Activated CD4-positive, alpha-beta memory T cell treated with anti-CD3 and anti-CD28 coated beads for 36 hours (primary cell): ENCODE results near the gene PACS2. TPM values are rescaled to one million over a fixed set of nuclear protein-coding genes. Genes with fewer than 3 reads are reported as not detected.

ENCODE experiments used
- CTCF ChIA-PET: fragments of 350-600 bp; sonication (Branson Sonifier 250); formaldehyde crosslinking; loops from one replicate; lab custom pipeline; 2021; ENCODE audit warnings: antibody characterized with exemption, inconsistent platforms; lab: Charles Lee
- POLR2A ChIA-PET: fragments of 350-600 bp; sonication (Branson Sonifier 250); formaldehyde crosslinking; loops from one replicate; lab custom pipeline; 2021; ENCODE audit warnings: antibody characterized with exemption; lab: Charles Lee
- DNase-seq: peaks from one replicate; pipeline ENCODE4 v3.0.0-alpha.2; 2020
- H3K27ac Mint-ChIP-seq: one replicate; pipeline ENCODE4 v1.8.0; 2021; ENCODE audit warnings: mixed read lengths
- H3K27me3 Mint-ChIP-seq: one replicate; pipeline ENCODE4 v1.8.0; 2021; ENCODE audit warnings: mixed read lengths
- H3K36me3 Mint-ChIP-seq: one replicate; pipeline ENCODE4 v1.8.0; 2021; ENCODE audit warnings: mixed read lengths
- H3K4me1 Mint-ChIP-seq: one replicate; pipeline ENCODE4 v1.8.0; 2021; ENCODE audit warnings: low read depth, mixed read lengths
- H3K4me3 Mint-ChIP-seq: one replicate; pipeline ENCODE4 v1.8.0; 2021; ENCODE audit warnings: mild to moderate bottlenecking, mixed read lengths
- H3K9me3 Mint-ChIP-seq: one replicate; pipeline ENCODE4 v1.8.0; 2021; ENCODE audit warnings: mixed read lengths
- intact Hi-C: fragments of 100-400 bp; cut with micrococcal nuclease; formaldehyde crosslinking; loops from one replicate; pipeline ENCODE4 v1.15.1; 2023
- total RNA-seq, 2 experiments: library from RNA; stranded (reverse); gene quantifications; one replicate each; pipeline ENCODE4 v1.2.3, GENCODE V29; 2021

The PACS2 gene
- total RNA-seq, 2 experiments from 2014 or later, result 32.3 to 36.6 TPM

GRCh38 chr14:105368910-105369652 lies 54.5 kb downstream of the PACS2 start:
- Mint-ChIP-seq H3K27me3 (no peaks in the 10 kb centered on the region), H3K4me1 (peaks cover under 1% of the 10 kb centered on the region), H3K36me3 (no peaks in the 10 kb centered on the region), H3K9me3 (no peaks in the 10 kb centered on the region), H3K4me3 (no peak overlapping the region), H3K27ac (no peak overlapping the region)
- intact Hi-C loops, result no loop called here
- ChIA-PET CTCF (interaction anchor here (1.2 to 6.5 kb wide), 2 partner anchors 46 to 120 kb away, joined by 3 to 138 read pairs; no protein-coding TSS in a partner anchor), POLR2A (no interaction called here)
- no peak for DNase-seq

- POLR2A ChIA-PET, result interaction anchor here (1.8 kb wide), 1 partner anchor 120 kb away, joined by 11 read pairs; no protein-coding TSS in a partner anchor
- Mint-ChIP-seq H3K4me1 (no peaks in the 10 kb centered on the region), H3K9me3 (no peaks in the 10 kb centered on the region), H3K27ac (no peak overlapping the region), H3K27me3 (no peaks in the 10 kb centered on the region), H3K4me3 (no peak overlapping the region), H3K36me3 (no peaks in the 10 kb centered on the region)
- CTCF ChIA-PET, result interaction anchor here (0.8 to 6.5 kb wide), 14 partner anchors 16 to 169 kb away, joined by 4 to 138 read pairs (median 10); partner anchors contain the start of genes BTBD6 and TEDC1
- intact Hi-C loops, result loop anchor here (2.0 to 10.0 kb wide), 2 partner anchors 55 to 159 kb away; no protein-coding TSS in a partner anchor
- no peak for DNase-seq
Measured at GRCh38 chr14:105369653-105370040, 55.1 kb downstream of the PACS2 start.

- intact Hi-C loops, result loop anchor here (10.0 kb wide), 1 partner anchor 50 kb away; no protein-coding TSS in a partner anchor
- no peak overlapping the region for H3K4me3 Mint-ChIP-seq
- no peak for DNase-seq
- POLR2A ChIA-PET, result no interaction called here
- CTCF ChIA-PET, result interaction anchor here (0.8 to 6.5 kb wide), 3 partner anchors 106 to 154 kb away, joined by 3 to 138 read pairs (median 5); no protein-coding TSS in a partner anchor
- H3K9me3 Mint-ChIP-seq, result no peaks in the 10 kb centered on the region
- H3K27ac Mint-ChIP-seq, result no peak overlapping the region
- no peaks in the 10 kb centered on the region for H3K36me3 Mint-ChIP-seq
- H3K27me3 Mint-ChIP-seq, result no peaks in the 10 kb centered on the region
- H3K4me1 Mint-ChIP-seq, result peaks cover 11% of the 10 kb centered on the region
Measured at GRCh38 chr14:105374389-105374788, 59.8 kb downstream of the PACS2 start.

GRCh38 chr14:105375635-105376057 lies 61.1 kb downstream of the PACS2 start:
- no peaks in the 10 kb centered on the region for H3K9me3 Mint-ChIP-seq
- no peak overlapping the region for H3K4me3 Mint-ChIP-seq
- peaks cover 11% of the 10 kb centered on the region for H3K4me1 Mint-ChIP-seq
- ChIA-PET CTCF (interaction anchor here (0.5 to 2.1 kb wide), 3 partner anchors 15 to 114 kb away, joined by 3 to 8 read pairs (median 3); no protein-coding TSS in a partner anchor), POLR2A (interaction anchor here (1.5 kb wide), 1 partner anchor 105 kb away, joined by 3 read pairs; no protein-coding TSS in a partner anchor)
- peak overlapping the region; percentile 34 for H3K27ac Mint-ChIP-seq
- no peaks in the 10 kb centered on the region for H3K36me3 Mint-ChIP-seq
- peak; percentile 82 for DNase-seq
- intact Hi-C loops, result loop anchor here (10.0 kb wide), 1 partner anchor 49 kb away; no protein-coding TSS in a partner anchor
- H3K27me3 Mint-ChIP-seq, result no peaks in the 10 kb centered on the region

- ChIA-PET POLR2A (no interaction called here), CTCF (interaction anchor here (2.1 kb wide), 1 partner anchor 113 kb away, joined by 8 read pairs; no protein-coding TSS in a partner anchor)
- Mint-ChIP-seq H3K4me3 (no peak overlapping the region), H3K27ac (no peak overlapping the region), H3K27me3 (no peaks in the 10 kb centered on the region), H3K36me3 (no peaks in the 10 kb centered on the region), H3K9me3 (no peaks in the 10 kb centered on the region), H3K4me1 (peaks cover 11% of the 10 kb centered on the region)
- intact Hi-C loops, result loop anchor here (10.0 kb wide), 1 partner anchor 48 kb away; no protein-coding TSS in a partner anchor
- DNase-seq, result no peak
Measured at GRCh38 chr14:105376521-105377440, 62.2 kb downstream of the PACS2 start.

- Mint-ChIP-seq H3K36me3 (no peaks in the 10 kb centered on the region), H3K9me3 (no peaks in the 10 kb centered on the region), H3K27ac (no peak overlapping the region), H3K4me3 (no peak overlapping the region), H3K27me3 (no peaks in the 10 kb centered on the region), H3K4me1 (peaks cover 11% of the 10 kb centered on the region)
- no peak for DNase-seq
- ChIA-PET POLR2A (no interaction called here), CTCF (no interaction called here)
- intact Hi-C loops, result loop anchor here (10.0 kb wide), 1 partner anchor 47 kb away; no protein-coding TSS in a partner anchor
Measured at GRCh38 chr14:105377555-105378182, 63.1 kb downstream of the PACS2 start.

- Mint-ChIP-seq H3K27ac (no peak overlapping the region), H3K27me3 (no peaks in the 10 kb centered on the region), H3K9me3 (no peaks in the 10 kb centered on the region), H3K36me3 (no peaks in the 10 kb centered on the region), H3K4me1 (peaks cover 11% of the 10 kb centered on the region), H3K4me3 (no peak overlapping the region)
- ChIA-PET POLR2A (no interaction called here), CTCF (no interaction called here)
- DNase-seq, result no peak
- intact Hi-C loops, result loop anchor here (10.0 kb wide), 1 partner anchor 47 kb away; no protein-coding TSS in a partner anchor
Measured at GRCh38 chr14:105378199-105378598, 63.7 kb downstream of the PACS2 start.

- H3K4me1 Mint-ChIP-seq, result peaks cover 11% of the 10 kb centered on the region
- DNase-seq, result no peak
- ChIA-PET POLR2A (no interaction called here), CTCF (no interaction called here)
- H3K27ac Mint-ChIP-seq, result no peak overlapping the region
- H3K36me3 Mint-ChIP-seq, result peaks cover 2% of the 10 kb centered on the region
- H3K4me3 Mint-ChIP-seq, result no peak overlapping the region
- intact Hi-C loops, result loop anchor here (10.0 kb wide), 1 partner anchor 46 kb away; no protein-coding TSS in a partner anchor
- H3K9me3 Mint-ChIP-seq, result no peaks in the 10 kb centered on the region
- no peaks in the 10 kb centered on the region for H3K27me3 Mint-ChIP-seq
Measured at GRCh38 chr14:105378873-105379685, 64.5 kb downstream of the PACS2 start.

GRCh38 chr14:105379946-105380345 lies 65.4 kb downstream of the PACS2 start:
- Mint-ChIP-seq H3K36me3 (peaks cover 2% of the 10 kb centered on the region), H3K4me1 (peaks cover 11% of the 10 kb centered on the region), H3K27ac (no peak overlapping the region), H3K9me3 (no peaks in the 10 kb centered on the region), H3K4me3 (no peak overlapping the region), H3K27me3 (no peaks in the 10 kb centered on the region)
- ChIA-PET CTCF (no interaction called here), POLR2A (no interaction called here)
- no peak for DNase-seq
- intact Hi-C loops, result loop anchor here (10.0 kb wide), 1 partner anchor 45 kb away; no protein-coding TSS in a partner anchor

GRCh38 chr14:105380756-105381155 lies 66.2 kb downstream of the PACS2 start:
- intact Hi-C loops, result no loop called here
- peaks cover 6% of the 10 kb centered on the region for H3K4me1 Mint-ChIP-seq
- H3K27ac Mint-ChIP-seq, result no peak overlapping the region
- H3K36me3 Mint-ChIP-seq, result peaks cover 2% of the 10 kb centered on the region
- no peaks in the 10 kb centered on the region for H3K9me3 Mint-ChIP-seq
- CTCF ChIA-PET, result interaction anchor here (0.7 kb wide), 1 partner anchor 10 kb away, joined by 3 read pairs; no protein-coding TSS in a partner anchor
- no peak for DNase-seq
- H3K4me3 Mint-ChIP-seq, result no peak overlapping the region
- no peaks in the 10 kb centered on the region for H3K27me3 Mint-ChIP-seq
- POLR2A ChIA-PET, result no interaction called here
